ENCODE data around the gene DNM3. TPM values are rescaled to one million over a fixed set of nuclear protein-coding genes. Genes with fewer than 3 reads are reported as not detected.

DNM3 gene
- total and polyA plus RNA-seq, 2 of the 8 experiments (the other 6 are each of a cell fraction or from before 2014, with no cell fraction given), result 2.0 to 8.5 TPM

DNA sequence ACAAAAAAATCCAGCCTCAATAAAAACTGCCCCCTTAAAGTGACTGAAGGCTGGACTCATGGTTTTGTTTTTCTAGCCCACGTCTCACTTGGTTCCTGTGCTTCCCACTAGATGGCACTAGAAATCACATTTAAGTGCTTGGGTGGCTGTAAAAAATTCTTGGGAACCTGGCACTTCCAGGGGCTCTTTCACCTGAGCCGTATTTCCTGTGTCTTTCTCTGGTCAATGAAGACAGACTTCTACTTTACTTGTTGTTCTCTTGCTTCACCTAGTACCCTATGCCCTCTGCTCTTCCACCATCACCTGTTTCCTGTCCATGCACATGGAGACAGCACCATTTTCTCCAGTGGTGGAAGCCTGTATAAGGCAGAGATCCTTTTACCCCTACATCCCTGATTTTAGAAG lies 39.8 kb upstream of the DNM3 start:
- CTCF ChIA-PET (ENCODE audit: partially characterized antibody), result interaction anchor here (0.6 to 16.4 kb wide), 72 partner anchors 8 to 926 kb away, joined by 3 to 694 read pairs (median 6); partner anchors contain the start of genes DNM3 and PIGC
- H3K18ac ChIP-seq (ENCODE audit: extremely low read depth, low read length), result no peak overlapping the region
- H3K14ac ChIP-seq (ENCODE audit: insufficient read length), result no peak overlapping the region
- peaks cover 5 to 13% (median 9%) of the 10 kb centered on the region in 4 experiments; a peak in 7 of 8 replicates for H3K36me3 ChIP-seq (ENCODE audit: control insufficient read depth in 2 of 4, insufficient read depth in 4 of 4, low read length in 3 of 4)
- no peak overlapping the region for H2BK15ac ChIP-seq (ENCODE audit: low read length)
- H2BK120ac ChIP-seq (replicated peaks; ENCODE audit: low read depth, low read length), result no peak overlapping the region
- no peak overlapping the region for H2BK12ac ChIP-seq (ENCODE audit: low read depth, low read length)
- no peak overlapping the region for H3K56ac ChIP-seq (replicated peaks; ENCODE audit: insufficient read length, low read depth, low read length)
- no peak overlapping the region for H3K9ac ChIP-seq (replicated peaks in 1 of 4; ENCODE audit: extremely low read depth in 1 of 4, low read depth in 3 of 4, low read length in 3 of 4)
- no peak for DNase-seq (ENCODE audit: low read depth in 1 of 2, low spot score in 2 of 2)
- H3K4ac ChIP-seq (replicated peaks; ENCODE audit: insufficient read length, low read depth, low read length), result no peak overlapping the region
- H3K4me2 ChIP-seq (ENCODE audit: insufficient read depth in 1 of 2, low read depth in 2 of 2, low read length in 2 of 2), result no peak overlapping the region
- no peaks in the 10 kb centered on the region for H3K23me2 ChIP-seq (ENCODE audit: low read depth, low read length)
- FAIRE-seq, result peak; percentile 81
- H3K23ac ChIP-seq (ENCODE audit: insufficient read length), result no peak overlapping the region
- H4K8ac ChIP-seq (ENCODE audit: extremely low read depth, insufficient read depth, low read length), result no peak overlapping the region
- no peaks in the 10 kb centered on the region for H3K79me2 ChIP-seq (ENCODE audit: control insufficient read depth in 1 of 2, insufficient read depth in 2 of 2, low read length in 2 of 2)
- peaks cover 0 to 11% (median 5%) of the 10 kb centered on the region in 4 experiments; a peak in 3 of 7 replicates for H3K4me1 ChIP-seq (replicated peaks in 1 of 4; ENCODE audit: control insufficient read depth in 3 of 4, insufficient read depth in 4 of 4, low read length in 3 of 4)
- no peaks in the 10 kb centered on the region for H3K79me1 ChIP-seq (ENCODE audit: low read depth, low read length)
- no peaks in the 10 kb centered on the region for H3K9me3 ChIP-seq (ENCODE audit: insufficient read depth in 2 of 2, low read depth in 1 of 2, low read length in 1 of 2)
- POLR2A ChIA-PET (ENCODE audit: partially characterized antibody), result interaction anchor here (1.0 to 1.3 kb wide), 2 partner anchors 59 to 184 kb away, joined by 3 to 5 read pairs; partner anchors contain the start of gene VAMP4
- H3K27ac ChIP-seq (ENCODE audit: low read depth, low read length), result no peak overlapping the region
- H3K4me3 ChIP-seq (ENCODE audit: extremely low read depth in 1 of 4, insufficient read depth in 2 of 4, low read depth in 3 of 4, low read length in 4 of 4), result no peak overlapping the region
- H2BK20ac ChIP-seq (ENCODE audit: low read length), result no peak overlapping the region
- no peak overlapping the region for H2AK5ac ChIP-seq (ENCODE audit: low read depth, low read length)
- 25% methylated on average over 2 of the region's 2 CpGs; no CpG with 5 or more reads in 1 of the 2 experiments for WGBS, 2 experiments (ENCODE audit: extremely low coverage in 1 of 2, insufficient coverage in 1 of 2, insufficient read length in 1 of 2, insufficient replicate concordance in 2 of 2, low coverage in 1 of 2, low lambda C conversion rate in 2 of 2, missing lambda C conversion rate in 1 of 2)
- peak overlapping the region; percentile 60; the same call in 1 of the 2 replicates for H2AFZ ChIP-seq (ENCODE audit: low read length)
- H4K5ac ChIP-seq (ENCODE audit: insufficient read length, low read depth, low read length), result no peak overlapping the region
- H2BK5ac ChIP-seq (ENCODE audit: low read depth, low read length), result no peak overlapping the region
- no peaks in the 10 kb centered on the region for H4K20me1 ChIP-seq (replicated peaks in 1 of 2; ENCODE audit: control insufficient read depth in 1 of 2, insufficient read depth in 2 of 2, low read length in 2 of 2)
- no peak overlapping the region for H4K91ac ChIP-seq (replicated peaks; ENCODE audit: insufficient read length, low read length)
- H3K27me3 ChIP-seq (replicated peaks in 1 of 4; ENCODE audit: control insufficient read depth in 3 of 4, extremely low read depth in 1 of 4, insufficient read depth in 3 of 4, low read length in 3 of 4), result no peaks in the 10 kb centered on the region
- TF ChIP-seq FOSL1 (IDR thresholded peaks at IDR 0.05; ENCODE audit: insufficient read depth, low read depth, low read length) (no peak), CREB1 (IDR thresholded peaks at IDR 0.05) (no peak), NRF1 (IDR thresholded peaks at IDR 0.05; ENCODE audit: low read depth, low read length) (no peak), HDAC6 (IDR thresholded peaks at IDR 0.05; ENCODE audit: low read depth, low read length) (no peak), KDM1A (IDR thresholded peaks at IDR 0.05; ENCODE audit: borderline replicate concordance, low read length) (no peak), BACH1 (IDR thresholded peaks at IDR 0.05; ENCODE audit: low read length) (no peak), GABPA (IDR thresholded peaks at IDR 0.05; ENCODE audit: borderline replicate concordance, insufficient read depth, low read length) (no peak), TEAD4 (IDR thresholded peaks at IDR 0.05; ENCODE audit: low read depth, low read length) (peak; percentile 31; the same call in 1 of the 2 replicates), CHD2 (IDR thresholded peaks at IDR 0.05; ENCODE audit: low read length) (no peak), SIRT6 (IDR thresholded peaks at IDR 0.05; ENCODE audit: low read length) (no peak), KDM4A (IDR thresholded peaks at IDR 0.05; ENCODE audit: low read depth, low read length, severe bottlenecking) (no peak)
- TF ChIP-seq, protein P1, sequence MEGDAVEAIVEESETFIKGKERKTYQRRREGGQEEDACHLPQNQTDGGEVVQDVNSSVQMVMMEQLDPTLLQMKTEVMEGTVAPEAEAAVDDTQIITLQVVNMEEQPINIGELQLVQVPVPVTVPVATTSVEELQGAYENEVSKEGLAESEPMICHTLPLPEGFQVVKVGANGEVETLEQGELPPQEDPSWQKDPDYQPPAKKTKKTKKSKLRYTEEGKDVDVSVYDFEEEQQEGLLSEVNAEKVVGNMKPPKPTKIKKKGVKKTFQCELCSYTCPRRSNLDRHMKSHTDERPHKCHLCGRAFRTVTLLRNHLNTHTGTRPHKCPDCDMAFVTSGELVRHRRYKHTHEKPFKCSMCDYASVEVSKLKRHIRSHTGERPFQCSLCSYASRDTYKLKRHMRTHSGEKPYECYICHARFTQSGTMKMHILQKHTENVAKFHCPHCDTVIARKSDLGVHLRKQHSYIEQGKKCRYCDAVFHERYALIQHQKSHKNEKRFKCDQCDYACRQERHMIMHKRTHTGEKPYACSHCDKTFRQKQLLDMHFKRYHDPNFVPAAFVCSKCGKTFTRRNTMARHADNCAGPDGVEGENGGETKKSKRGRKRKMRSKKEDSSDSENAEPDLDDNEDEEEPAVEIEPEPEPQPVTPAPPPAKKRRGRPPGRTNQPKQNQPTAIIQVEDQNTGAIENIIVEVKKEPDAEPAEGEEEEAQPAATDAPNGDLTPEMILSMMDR (IDR thresholded peaks at IDR 0.05; ENCODE audit: control extremely low read depth in 1 of 3, insufficient read depth in 1 of 3, low read depth in 1 of 3, low read length in 3 of 3), result peak in 2 of 3 experiments; percentile 75 to 87; a peak in 3 of 4 replicates

Data from H1 (cell line).